Fibroblast of lung (primary cell): ENCODE measurements around the gene CDK13. TPM values are rescaled to one million over a fixed set of nuclear protein-coding genes. Genes with fewer than 3 reads are reported as not detected.

Source experiments
- DNase-seq, 2 donors: peaks; one replicate each; pipeline versions ENCODE4 v3.0.0 to v3.0.0-alpha.2; 2010; ENCODE audit warnings: low read depth in 2 of 2
- H2AFZ ChIP-seq: 2 replicates; pipeline ENCODE4 v1.5.1; 2012; ENCODE audit warnings: low read length, control low read depth, inconsistent platforms
- H3K27ac ChIP-seq: 2 replicates; pipeline ENCODE4 v1.5.1; 2011; ENCODE audit warnings: low read length, control low read depth; ENCODE audit not compliant: insufficient read depth
- H3K27me3 ChIP-seq: 2 replicates; pipeline ENCODE4 v1.5.1; 2011; ENCODE audit warnings: mild to moderate bottlenecking, low read length; ENCODE audit not compliant: control insufficient read depth, insufficient read depth
- H3K36me3 ChIP-seq: 2 replicates; pipeline ENCODE4 v1.5.1; 2011; ENCODE audit warnings: low read length; ENCODE audit not compliant: control insufficient read depth, insufficient read depth
- H3K4me1 ChIP-seq: 2 replicates; pipeline ENCODE4 v1.5.1; 2011; ENCODE audit warnings: low read length; ENCODE audit not compliant: control insufficient read depth, insufficient read depth; ENCODE audit errors: extremely low read depth
- H3K4me2 ChIP-seq: 2 replicates; pipeline ENCODE4 v1.5.1; 2011; ENCODE audit warnings: low read length, control low read depth; ENCODE audit not compliant: insufficient read depth; ENCODE audit errors: extremely low read depth
- H3K4me3 ChIP-seq, 4 experiments: fragments of 200-600 bp in 1 of 4; sonication (generic) in 1 of 4; replicated peaks in 1 of 4; 2 replicates each; pipeline ENCODE4 v1.5.1; 2011 to 2016; ENCODE audit warnings: low read length in 4 of 4, low read depth in 3 of 4, mild to moderate bottlenecking in 3 of 4, control low read depth in 2 of 4, inconsistent platforms in 1 of 4, mixed read lengths in 1 of 4; ENCODE audit not compliant: insufficient read depth in 1 of 4; ENCODE audit errors: control extremely low read depth in 1 of 4
- H3K79me2 ChIP-seq: 2 replicates; pipeline ENCODE4 v1.5.1; 2012; ENCODE audit warnings: mild to moderate bottlenecking, low read length, inconsistent platforms; ENCODE audit not compliant: control insufficient read depth, insufficient read depth
- H3K9ac ChIP-seq: 2 replicates; pipeline ENCODE4 v1.5.1; 2011; ENCODE audit warnings: mild to moderate bottlenecking, low read length, control low read depth; ENCODE audit not compliant: insufficient read depth
- H3K9me3 ChIP-seq: 2 replicates; pipeline ENCODE4 v1.5.1; 2012; ENCODE audit warnings: low read depth, low read length; ENCODE audit not compliant: control insufficient read depth, insufficient read depth
- H4K20me1 ChIP-seq: 2 replicates; pipeline ENCODE4 v1.5.1; 2011; ENCODE audit warnings: low read length; ENCODE audit not compliant: control insufficient read depth, insufficient read depth; ENCODE audit errors: extremely low read depth
- CTCF ChIP-seq, 2 donors: IDR thresholded peaks in 1 of 2; conservative IDR thresholded peaks in 1 of 2; 1 replicate in 1 of 2; 2 replicates in 1 of 2; pipeline ENCODE4 v1.5.1; 2011 to 2012; ENCODE audit warnings: low read length in 2 of 2, control low read depth in 1 of 2, inconsistent platforms in 1 of 2, low read depth in 1 of 2, mild to moderate bottlenecking in 1 of 2
- EZH2 ChIP-seq: IDR thresholded peaks from 2 replicates; pipeline ENCODE4 v1.5.1; 2012; ENCODE audit warnings: low read length, control low read depth, mild to moderate bottlenecking; ENCODE audit errors: missing control alignments
- polyA plus RNA-seq, 2 donors: library from polyadenylated mRNA; depleted of rRNA in 1 of 2; stranded (reverse) in 1 of 2; unstranded in 1 of 2; fragments of >200 nt; gene quantifications; 2 replicates each; pipeline ENCODE4 v1.2.1, GENCODE V29; 2011 to 2012; ENCODE audit warnings: missing spikeins in 1 of 2
- total RNA-seq: library from RNA; depleted of rRNA; stranded (reverse); fragments of >200 nt; gene quantifications from 2 replicates; pipeline ENCODE4 v1.2.1, GENCODE V29; 2014

Gene CDK13
- total and polyA plus RNA-seq, 2 donors (not counting 1 experiment from before 2014, with no cell fraction given) = 35.3 to 76.8 TPM

- H2AFZ ChIP-seq = no peak overlapping the region
- no peaks in the 10 kb centered on the region for H3K36me3 ChIP-seq
- TF ChIP-seq EZH2 = no peak
- TF ChIP-seq CTCF (conservative IDR thresholded peaks at IDR 0.05 in 1 of 2, IDR thresholded peaks at IDR 0.05 in 1 of 2; ENCODE audit: low read depth in 1 of 2, low read length in 2 of 2) = no peak
- H3K4me2 ChIP-seq = no peak overlapping the region
- H3K4me1 ChIP-seq = peaks cover 3% of the 10 kb centered on the region
- no peak for DNase-seq
- H3K27ac ChIP-seq = no peak overlapping the region
- no peak overlapping the region for H3K9ac ChIP-seq
- H3K4me3 ChIP-seq = no peak overlapping the region
- no peaks in the 10 kb centered on the region for H4K20me1 ChIP-seq
- H3K79me2 ChIP-seq = no peaks in the 10 kb centered on the region
- no peaks in the 10 kb centered on the region for H3K9me3 ChIP-seq
- H3K27me3 ChIP-seq = no peaks in the 10 kb centered on the region
Measured at GRCh38 chr7:40003597-40003996, 53.5 kb downstream of the CDK13 start.

DNA sequence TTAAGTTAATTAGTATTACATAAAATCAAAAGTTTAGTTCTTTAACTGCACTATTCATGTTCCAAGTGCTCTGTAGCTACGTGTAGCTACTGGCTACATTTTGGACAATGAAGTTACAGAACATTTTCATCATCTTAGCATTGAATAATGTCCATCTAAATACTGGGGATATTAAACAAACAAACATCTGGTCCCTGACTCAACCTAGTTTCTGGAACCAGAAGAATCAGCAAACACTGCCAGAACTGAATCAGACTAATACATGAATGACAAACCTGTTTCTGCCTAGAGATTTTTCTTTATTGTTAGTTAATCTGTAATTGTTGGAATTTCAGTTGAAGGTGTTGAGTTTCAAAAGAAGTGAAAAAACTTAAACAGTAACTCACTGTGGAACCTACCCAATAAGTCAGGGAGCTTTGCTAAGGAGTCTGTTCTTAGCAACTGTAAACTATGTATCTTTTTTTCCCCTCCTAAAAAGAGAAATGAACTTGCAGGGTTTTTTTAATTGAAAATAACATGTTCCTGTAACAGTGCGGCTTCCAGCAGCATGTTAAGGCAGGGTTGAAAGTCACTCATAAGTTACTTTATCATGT lies 58.3 kb downstream of the CDK13 start:
- Histone ChIP-seq H4K20me1 (no peaks in the 10 kb centered on the region), H2AFZ (no peak overlapping the region), H3K4me2 (no peak overlapping the region), H3K4me1 (no peaks in the 10 kb centered on the region), H3K36me3 (no peaks in the 10 kb centered on the region), H3K79me2 (no peaks in the 10 kb centered on the region), H3K9ac (no peak overlapping the region), H3K4me3 (no peak overlapping the region), H3K27me3 (no peaks in the 10 kb centered on the region), H3K9me3 (no peaks in the 10 kb centered on the region), H3K27ac (peak overlapping the region; percentile 28)
- TF ChIP-seq CTCF (conservative IDR thresholded peaks at IDR 0.05 in 1 of 2, IDR thresholded peaks at IDR 0.05 in 1 of 2; ENCODE audit: low read depth in 1 of 2, low read length in 2 of 2) (no peak), EZH2 (no peak)
- DNase-seq = peak; percentile 83 to 92

GRCh38 chr7:40009301-40009700 lies 59.2 kb downstream of the CDK13 start:
- Histone ChIP-seq H4K20me1 (no peaks in the 10 kb centered on the region), H3K79me2 (no peaks in the 10 kb centered on the region), H3K9ac (no peak overlapping the region), H3K36me3 (no peaks in the 10 kb centered on the region), H2AFZ (no peak overlapping the region), H3K4me3 (no peak overlapping the region), H3K9me3 (no peaks in the 10 kb centered on the region), H3K4me2 (no peak overlapping the region), H3K27ac (no peak overlapping the region), H3K27me3 (no peaks in the 10 kb centered on the region), H3K4me1 (no peaks in the 10 kb centered on the region)
- no peak for DNase-seq
- no peak for TF ChIP-seq CTCF (conservative IDR thresholded peaks at IDR 0.05 in 1 of 2, IDR thresholded peaks at IDR 0.05 in 1 of 2; ENCODE audit: low read depth in 1 of 2, low read length in 2 of 2)
- no peak for TF ChIP-seq EZH2
